ENCODE measurements around the gene MLLT6. TPM values are rescaled to one million over a fixed set of nuclear protein-coding genes. Genes with fewer than 3 reads are reported as not detected.

Gene MLLT6
- total RNA-seq, 1 donor from 2014 or later: 7.4 TPM

- H3K4me1 Mint-ChIP-seq: peaks cover 44% of the 10 kb centered on the region
- peaks cover 72% of the 10 kb centered on the region for H3K79me2 ChIP-seq (ENCODE audit: low read depth)
- TF ChIP-seq EZH2phosphoT487 (IDR thresholded peaks at IDR 0.05) (no peak), EZH2 (IDR thresholded peaks at IDR 0.05) (no peak)
- TF ChIP-seq, protein P1, sequence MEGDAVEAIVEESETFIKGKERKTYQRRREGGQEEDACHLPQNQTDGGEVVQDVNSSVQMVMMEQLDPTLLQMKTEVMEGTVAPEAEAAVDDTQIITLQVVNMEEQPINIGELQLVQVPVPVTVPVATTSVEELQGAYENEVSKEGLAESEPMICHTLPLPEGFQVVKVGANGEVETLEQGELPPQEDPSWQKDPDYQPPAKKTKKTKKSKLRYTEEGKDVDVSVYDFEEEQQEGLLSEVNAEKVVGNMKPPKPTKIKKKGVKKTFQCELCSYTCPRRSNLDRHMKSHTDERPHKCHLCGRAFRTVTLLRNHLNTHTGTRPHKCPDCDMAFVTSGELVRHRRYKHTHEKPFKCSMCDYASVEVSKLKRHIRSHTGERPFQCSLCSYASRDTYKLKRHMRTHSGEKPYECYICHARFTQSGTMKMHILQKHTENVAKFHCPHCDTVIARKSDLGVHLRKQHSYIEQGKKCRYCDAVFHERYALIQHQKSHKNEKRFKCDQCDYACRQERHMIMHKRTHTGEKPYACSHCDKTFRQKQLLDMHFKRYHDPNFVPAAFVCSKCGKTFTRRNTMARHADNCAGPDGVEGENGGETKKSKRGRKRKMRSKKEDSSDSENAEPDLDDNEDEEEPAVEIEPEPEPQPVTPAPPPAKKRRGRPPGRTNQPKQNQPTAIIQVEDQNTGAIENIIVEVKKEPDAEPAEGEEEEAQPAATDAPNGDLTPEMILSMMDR (IDR thresholded peaks at IDR 0.05): no peak
- no peaks in the 10 kb centered on the region for H3K9me3 ChIP-seq (ENCODE audit: low read depth)
- no peaks in the 10 kb centered on the region for H3K27me3 ChIP-seq
- no peak overlapping the region for H2AFZ ChIP-seq (replicated peaks)
- H3K27ac Mint-ChIP-seq: no peak overlapping the region
- peaks cover 8% of the 10 kb centered on the region for H3K27me3 Mint-ChIP-seq (ENCODE audit: insufficient read depth, low read depth)
- no peak overlapping the region for H3K9ac ChIP-seq
- no peaks in the 10 kb centered on the region for H3K9me3 Mint-ChIP-seq
- H3K4me2 ChIP-seq: no peak overlapping the region
- no peak overlapping the region for H3K27ac ChIP-seq
- peaks cover 22% of the 10 kb centered on the region for H3F3A ChIP-seq (ENCODE audit: low read depth)
- no peaks in the 10 kb centered on the region for H3K36me3 ChIP-seq
- H3K4me3 Mint-ChIP-seq: no peak overlapping the region
- no peak overlapping the region for H3K4me3 ChIP-seq
- peaks cover 10% of the 10 kb centered on the region for H3K4me1 ChIP-seq
- H4K20me1 ChIP-seq (ENCODE audit: low read depth): peaks cover 95% of the 10 kb centered on the region
- no peak for DNase-seq (ENCODE audit: low spot score)
- peaks cover 12% of the 10 kb centered on the region for H3K36me3 Mint-ChIP-seq
These were observed 35.7 kb downstream of the MLLT6 start for GRCh38 chr17:38740806-38741205.

- Histone ChIP-seq H3K4me1 (peaks cover 12% of the 10 kb centered on the region), H3K4me3 (no peak overlapping the region), H3K27me3 (no peaks in the 10 kb centered on the region), H4K20me1 (ENCODE audit: low read depth) (peaks cover 96% of the 10 kb centered on the region), H3K9me3 (ENCODE audit: low read depth) (no peaks in the 10 kb centered on the region), H2AFZ (replicated peaks) (no peak overlapping the region), H3K9ac (no peak overlapping the region), H3K36me3 (no peaks in the 10 kb centered on the region), H3K4me2 (no peak overlapping the region), H3F3A (ENCODE audit: low read depth) (peaks cover 17% of the 10 kb centered on the region), H3K79me2 (ENCODE audit: low read depth) (peaks cover 79% of the 10 kb centered on the region), H3K27ac (no peak overlapping the region)
- Mint-ChIP-seq H3K27ac (no peak overlapping the region), H3K36me3 (peaks cover 12% of the 10 kb centered on the region), H3K4me1 (peaks cover 50% of the 10 kb centered on the region), H3K4me3 (peak overlapping the region; percentile 25), H3K27me3 (ENCODE audit: insufficient read depth, low read depth) (peaks cover 8% of the 10 kb centered on the region), H3K9me3 (no peaks in the 10 kb centered on the region)
- TF ChIP-seq, protein P1 (IDR thresholded peaks at IDR 0.05): no peak
- TF ChIP-seq EZH2phosphoT487 (IDR thresholded peaks at IDR 0.05) (no peak), EZH2 (IDR thresholded peaks at IDR 0.05) (no peak)
- no peak for DNase-seq (ENCODE audit: low spot score)
These were observed 36.4 kb downstream of the MLLT6 start for GRCh38 chr17:38741461-38741860.

- H3K4me3 ChIP-seq: no peak overlapping the region
- Mint-ChIP-seq H3K27me3 (ENCODE audit: insufficient read depth, low read depth) (peaks cover 8% of the 10 kb centered on the region), H3K4me3 (peak overlapping the region; percentile 9), H3K9me3 (no peaks in the 10 kb centered on the region), H3K4me1 (peaks cover 54% of the 10 kb centered on the region), H3K27ac (peak overlapping the region; percentile 76), H3K36me3 (peaks cover 12% of the 10 kb centered on the region)
- H3K79me2 ChIP-seq (ENCODE audit: low read depth): peaks cover 84% of the 10 kb centered on the region
- H2AFZ ChIP-seq (replicated peaks): no peak overlapping the region
- H3K9ac ChIP-seq: peak overlapping the region; percentile 32
- no peaks in the 10 kb centered on the region for H3K9me3 ChIP-seq (ENCODE audit: low read depth)
- no peak for DNase-seq (ENCODE audit: low spot score)
- no peaks in the 10 kb centered on the region for H3K36me3 ChIP-seq
- peaks cover 14% of the 10 kb centered on the region for H3F3A ChIP-seq (ENCODE audit: low read depth)
- H4K20me1 ChIP-seq (ENCODE audit: low read depth): peaks cover 98% of the 10 kb centered on the region
- no peaks in the 10 kb centered on the region for H3K27me3 ChIP-seq
- H3K4me1 ChIP-seq: peaks cover 17% of the 10 kb centered on the region
- H3K27ac ChIP-seq: no peak overlapping the region
- no peak overlapping the region for H3K4me2 ChIP-seq
- no peak for TF ChIP-seq EZH2phosphoT487 (IDR thresholded peaks at IDR 0.05)
- TF ChIP-seq EZH2 (IDR thresholded peaks at IDR 0.05): no peak
- TF ChIP-seq, protein P1 (IDR thresholded peaks at IDR 0.05): no peak
These were observed 36.9 kb downstream of the MLLT6 start for GRCh38 chr17:38741921-38742410.
